ENCODE data around the gene DNAH11. TPM values are rescaled to one million over a fixed set of nuclear protein-coding genes. Genes with fewer than 3 reads are reported as not detected.

Gene DNAH11
- total RNA-seq, 1 experiment from 2014 or later: 0.15 TPM

GRCh38 chr7:21733837-21734236 is 191.0 kb downstream of the DNAH11 start:
- DNase-seq (ENCODE audit: low read depth, low spot score) (no peak), ATAC-seq (no peak)
- BruUV-seq (replicated peaks): no TSS peak
- ChIA-PET CTCF (no interaction called here), POLR2A (no interaction called here)
- in situ Hi-C loops (cut with HindIII; ENCODE audit: low pct_unique_long_range_greater_than_20kb, low sequenced_read_pairs) (no loop called here), intact Hi-C loops (cut with micrococcal nuclease; ENCODE audit: unreplicated experiment) (no loop called here)
- no peak overlapping the region for H3K27ac ChIP-seq (ENCODE audit: low read length)
- H3K27me3 ChIP-seq (ENCODE audit: control insufficient read depth, insufficient read depth, low read length): no peaks in the 10 kb centered on the region
- no peaks in the 10 kb centered on the region for H3K9me3 ChIP-seq (ENCODE audit: control insufficient read depth, insufficient read depth, low read depth, low read length)
- H3K4me1 ChIP-seq (ENCODE audit: control insufficient read depth, insufficient read depth, low read length): no peaks in the 10 kb centered on the region
- TF ChIP-seq TCF7L2 (IDR thresholded peaks at IDR 0.05; ENCODE audit: low read depth, low read length) (no peak), SIN3A (IDR thresholded peaks at IDR 0.05; ENCODE audit: borderline replicate concordance, insufficient read depth, low read depth, low read length) (no peak), REST (IDR thresholded peaks at IDR 0.05; ENCODE audit: insufficient read depth in 1 of 2, low read depth in 2 of 2, low read length in 1 of 2) (no peak), POLR2AphosphoS5 (IDR thresholded peaks at IDR 0.05; ENCODE audit: low read depth, low read length) (no peak)
- H3K4me3 ChIP-seq (ENCODE audit: low read depth in 2 of 2, low read length in 2 of 2): no peak overlapping the region
- no peaks in the 10 kb centered on the region for H3K36me3 ChIP-seq (ENCODE audit: control insufficient read depth, insufficient read depth, low read length)

- POLR2A ChIA-PET: no interaction called here
- Histone ChIP-seq H3K36me3 (ENCODE audit: control insufficient read depth, insufficient read depth, low read length) (no peaks in the 10 kb centered on the region), H3K9me3 (ENCODE audit: control insufficient read depth, insufficient read depth, low read depth, low read length) (no peaks in the 10 kb centered on the region), H3K27me3 (ENCODE audit: control insufficient read depth, insufficient read depth, low read length) (no peaks in the 10 kb centered on the region), H3K4me3 (ENCODE audit: low read depth in 2 of 2, low read length in 2 of 2) (no peak overlapping the region), H3K27ac (ENCODE audit: low read length) (no peak overlapping the region), H3K4me1 (ENCODE audit: control insufficient read depth, insufficient read depth, low read length) (no peaks in the 10 kb centered on the region)
- in situ Hi-C loops (cut with HindIII; ENCODE audit: low pct_unique_long_range_greater_than_20kb, low sequenced_read_pairs) (no loop called here), intact Hi-C loops (cut with micrococcal nuclease; ENCODE audit: unreplicated experiment) (no loop called here)
- CTCF ChIA-PET: no interaction called here
- BruUV-seq (replicated peaks): no TSS peak
- TF ChIP-seq CTCF (IDR thresholded peaks at IDR 0.05) (no peak), REST (IDR thresholded peaks at IDR 0.05; ENCODE audit: insufficient read depth in 1 of 2, low read depth in 2 of 2, low read length in 1 of 2) (no peak), TCF7L2 (IDR thresholded peaks at IDR 0.05; ENCODE audit: low read depth, low read length) (no peak), SIN3A (IDR thresholded peaks at IDR 0.05; ENCODE audit: borderline replicate concordance, insufficient read depth, low read depth, low read length) (no peak), POLR2AphosphoS5 (IDR thresholded peaks at IDR 0.05; ENCODE audit: low read depth, low read length) (no peak)
- ATAC-seq: no peak
- DNase-seq (ENCODE audit: low read depth, low spot score): no peak
These were observed 200.7 kb downstream of the DNAH11 start for GRCh38 chr7:21743493-21743892.

All from Panc1 (cell line).